Measurements from ENCODE around the gene MAMDC2. TPM values are rescaled to one million over a fixed set of nuclear protein-coding genes. Genes with fewer than 3 reads are reported as not detected.

The MAMDC2 gene
- total RNA-seq, 1 experiment from 2014 or later = 4.6 TPM

DNA sequence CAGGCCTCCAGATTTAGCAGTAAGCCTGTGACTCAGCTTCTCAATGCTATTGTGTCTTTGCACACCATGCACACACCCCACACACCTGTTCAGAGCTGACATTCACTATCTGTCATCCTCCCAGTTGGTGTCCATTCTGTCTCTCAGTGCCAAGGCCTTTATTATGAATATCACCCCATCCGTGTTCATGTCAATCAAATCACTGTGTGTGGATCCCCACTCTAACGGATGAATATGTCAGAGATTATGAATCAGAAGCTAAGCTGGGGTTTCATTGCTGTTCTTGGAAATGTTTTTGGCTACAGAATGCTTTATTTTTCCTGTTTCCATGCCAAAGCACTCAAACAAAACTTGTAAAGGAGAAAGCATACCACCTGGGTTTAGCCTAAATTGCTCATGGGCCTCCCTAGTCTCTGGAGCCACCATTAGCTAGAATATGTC is 9.4 kb upstream of the MAMDC2 start:
- Histone ChIP-seq H3K27ac (ENCODE audit: insufficient read length, low read depth, low read length) (no peak overlapping the region), H3K4me1 (ENCODE audit: insufficient read depth, low read length) (no peaks in the 10 kb centered on the region), H3K4me2 (ENCODE audit: insufficient read depth, insufficient read length, low read length) (no peak overlapping the region), H3K27me3 (ENCODE audit: insufficient read depth, low read length) (no peaks in the 10 kb centered on the region), H3K9ac (ENCODE audit: extremely low read depth, insufficient read length, low read length) (no peak overlapping the region), H3K4ac (ENCODE audit: low read depth, low read length) (no peak overlapping the region), H2BK120ac (ENCODE audit: low read depth, low read length, poor library complexity, severe bottlenecking) (no peak overlapping the region), H3K56ac (ENCODE audit: insufficient read length, low read depth, low read length) (no peak overlapping the region), H4K91ac (ENCODE audit: insufficient read length, low read depth, low read length) (no peak overlapping the region), H4K20me1 (ENCODE audit: control insufficient read depth, insufficient read depth, insufficient read length) (no peaks in the 10 kb centered on the region), H2BK20ac (ENCODE audit: low read depth, low read length, poor library complexity, severe bottlenecking) (no peak overlapping the region), H2BK15ac (ENCODE audit: low read depth, low read length) (no peak overlapping the region), H2AFZ (ENCODE audit: low read length) (no peak overlapping the region), H4K8ac (replicated peaks; ENCODE audit: insufficient read length, low read depth, low read length) (no peak overlapping the region), H2BK12ac (ENCODE audit: insufficient read length, low read depth, low read length) (no peak overlapping the region), H3K14ac (ENCODE audit: insufficient read depth, low read length) (no peak overlapping the region), H4K5ac (ENCODE audit: insufficient read length, low read depth, low read length) (no peak overlapping the region), H3K23ac (ENCODE audit: insufficient read length, low read depth, low read length) (no peak overlapping the region), H2AK5ac (ENCODE audit: insufficient read length, low read length) (no peak overlapping the region), H3T11ph (ENCODE audit: low read length) (no peak overlapping the region), H3K79me1 (ENCODE audit: insufficient read depth, low read depth, low read length, poor library complexity, severe bottlenecking) (no peaks in the 10 kb centered on the region), H3K18ac (ENCODE audit: insufficient read length, low read depth, low read length) (no peak overlapping the region), H2BK5ac (ENCODE audit: insufficient read length, low read length) (no peak overlapping the region), H3K79me2 (ENCODE audit: insufficient read depth, low read length) (no peaks in the 10 kb centered on the region), H3K9me3 (ENCODE audit: control insufficient read depth, low read depth, low read length) (peaks cover 11% of the 10 kb centered on the region), H3K23me2 (ENCODE audit: insufficient read length, low read depth, low read length, poor library complexity, severe bottlenecking) (no peaks in the 10 kb centered on the region)
- WGBS (ENCODE audit: extremely low coverage, insufficient read length, low lambda C conversion rate) = no CpG with 5 or more reads among the region's 2 CpGs
- Mint-ChIP-seq H3K36me3 (ENCODE audit: insufficient read depth in 1 of 3, low read depth in 3 of 3) (peaks cover 6 to 14% (median 9%) of the 10 kb centered on the region in 3 experiments), H3K4me1 (peaks cover 3% of the 10 kb centered on the region in 2 experiments; a peak in 2 of 4 replicates), H3K27ac (no peak overlapping the region), H3K27me3 (ENCODE audit: low read depth) (no peaks in the 10 kb centered on the region), H3K9me3 (peaks cover 11 to 13% of the 10 kb centered on the region in 2 experiments), H3K4me3 (no peak overlapping the region)
- TF ChIP-seq, protein P1, sequence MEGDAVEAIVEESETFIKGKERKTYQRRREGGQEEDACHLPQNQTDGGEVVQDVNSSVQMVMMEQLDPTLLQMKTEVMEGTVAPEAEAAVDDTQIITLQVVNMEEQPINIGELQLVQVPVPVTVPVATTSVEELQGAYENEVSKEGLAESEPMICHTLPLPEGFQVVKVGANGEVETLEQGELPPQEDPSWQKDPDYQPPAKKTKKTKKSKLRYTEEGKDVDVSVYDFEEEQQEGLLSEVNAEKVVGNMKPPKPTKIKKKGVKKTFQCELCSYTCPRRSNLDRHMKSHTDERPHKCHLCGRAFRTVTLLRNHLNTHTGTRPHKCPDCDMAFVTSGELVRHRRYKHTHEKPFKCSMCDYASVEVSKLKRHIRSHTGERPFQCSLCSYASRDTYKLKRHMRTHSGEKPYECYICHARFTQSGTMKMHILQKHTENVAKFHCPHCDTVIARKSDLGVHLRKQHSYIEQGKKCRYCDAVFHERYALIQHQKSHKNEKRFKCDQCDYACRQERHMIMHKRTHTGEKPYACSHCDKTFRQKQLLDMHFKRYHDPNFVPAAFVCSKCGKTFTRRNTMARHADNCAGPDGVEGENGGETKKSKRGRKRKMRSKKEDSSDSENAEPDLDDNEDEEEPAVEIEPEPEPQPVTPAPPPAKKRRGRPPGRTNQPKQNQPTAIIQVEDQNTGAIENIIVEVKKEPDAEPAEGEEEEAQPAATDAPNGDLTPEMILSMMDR (conservative IDR thresholded peaks at IDR 0.05) = no peak
- no peak for DNase-seq
